Lung microvascular endothelial cell (primary cell): Measurements from ENCODE around the gene TRIM7. TPM values are rescaled to one million over a fixed set of nuclear protein-coding genes. Genes with fewer than 3 reads are reported as not detected.
"Not testable (repeated sequence)": the region's sequence is repeated elsewhere in the genome, so short reads cannot be mapped to it uniquely, and the experiment has no call there.

Experiments used
- DNase-seq, 2 donors: peaks; one replicate each; pipeline versions ENCODE4 v3.0.0 to v3.0.0-alpha.2; 2010; ENCODE audit warnings: low read depth in 2 of 2
- total RNA-seq: library from RNA; depleted of rRNA; stranded (reverse); fragments of >200 nt; gene quantifications from 2 replicates; pipeline ENCODE4 v1.2.1, GENCODE V29; 2014

Gene TRIM7
- total RNA-seq, 1 donor from 2014 or later, result 0.99 TPM

GRCh38 chr5:181193656-181194055 is 11.3 kb downstream of the TRIM7 start:
- no peak for DNase-seq

GRCh38 chr5:181192337-181193046 is 12.5 kb downstream of the TRIM7 start:
- DNase-seq, result no peak

DNA sequence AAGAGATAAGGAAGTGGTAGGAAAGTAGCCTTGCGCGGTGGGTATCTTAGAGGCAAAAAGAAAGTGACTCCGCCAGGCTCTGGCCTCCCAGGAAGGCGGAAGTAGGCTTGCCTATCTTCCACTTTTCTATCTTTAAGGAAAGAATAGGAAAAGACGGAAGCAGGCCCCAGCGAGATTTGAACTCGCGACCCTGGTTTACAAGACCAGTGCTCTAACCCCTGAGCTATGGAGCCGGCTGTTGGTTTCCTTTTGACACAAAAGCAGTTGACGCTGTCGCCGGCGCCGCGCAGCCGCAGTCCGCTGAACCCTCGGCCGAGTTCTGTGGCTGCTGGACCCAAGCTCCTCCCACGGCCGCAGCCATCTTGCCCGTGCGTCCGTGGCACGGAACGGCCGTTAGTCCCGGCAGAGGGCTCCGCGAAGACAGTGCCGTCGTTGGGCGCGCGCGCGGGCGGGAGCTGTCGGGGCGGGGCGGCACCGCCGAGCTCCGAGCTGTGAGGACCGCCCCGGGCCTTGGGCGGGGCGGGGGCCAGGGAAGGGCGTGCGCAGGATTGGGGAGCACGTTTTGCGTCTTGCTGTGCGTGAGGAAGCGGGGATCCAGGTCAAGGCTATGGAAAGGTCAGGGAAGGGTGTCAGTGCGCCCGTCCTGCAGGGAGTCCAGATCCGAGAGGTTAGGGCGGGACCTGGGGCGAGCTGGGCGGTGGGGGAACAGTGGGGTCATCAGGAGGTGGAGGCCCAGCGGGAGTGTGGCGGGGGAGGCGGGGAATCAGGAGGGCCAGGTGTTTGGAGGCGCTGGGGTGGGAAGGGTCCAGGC is 13.3 kb downstream of the TRIM7 start:
- peak; percentile 96 for DNase-seq

GRCh38 chr5:181190711-181191525 is 14.1 kb downstream of the TRIM7 start:
- DNase-seq, result peak; percentile 59 to 67

DNA sequence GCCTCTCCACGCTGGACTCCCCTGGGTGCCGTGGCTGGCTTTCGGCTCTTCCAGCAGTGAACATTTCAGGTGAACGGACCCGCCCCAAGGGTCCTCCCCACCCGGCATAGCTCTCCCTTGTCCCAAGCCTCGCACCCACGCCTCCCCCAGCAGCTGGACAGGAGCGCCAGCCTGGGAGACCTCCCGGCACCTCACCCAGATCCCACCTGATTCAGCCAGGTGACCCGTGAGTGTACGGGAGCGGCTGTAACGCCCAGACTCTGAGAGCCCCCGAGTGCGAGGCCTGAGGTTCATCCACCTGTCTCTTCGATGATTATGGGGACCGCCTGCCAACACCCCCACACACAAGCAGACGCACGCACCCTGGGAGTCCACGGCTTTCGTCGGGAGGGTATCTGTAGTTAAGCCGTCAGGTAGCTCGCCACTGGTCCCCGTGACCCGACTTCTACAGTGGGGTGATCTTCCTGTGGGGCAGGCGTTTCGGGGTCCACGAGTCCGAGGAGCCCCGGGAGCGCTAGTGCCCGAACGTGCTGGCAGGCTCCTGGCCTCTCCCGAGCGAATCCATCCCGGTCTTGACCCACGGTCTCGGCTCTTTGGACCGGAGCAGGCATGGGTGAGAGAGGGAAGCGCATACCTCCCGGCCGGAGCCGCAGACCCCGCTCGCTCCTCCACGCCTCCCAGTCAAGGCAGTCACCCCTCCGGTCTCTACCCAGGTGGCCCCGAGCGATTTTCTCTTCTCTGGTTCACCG is 14.9 kb downstream of the TRIM7 start:
- DNase-seq, result peak; percentile 13 to 18

DNA sequence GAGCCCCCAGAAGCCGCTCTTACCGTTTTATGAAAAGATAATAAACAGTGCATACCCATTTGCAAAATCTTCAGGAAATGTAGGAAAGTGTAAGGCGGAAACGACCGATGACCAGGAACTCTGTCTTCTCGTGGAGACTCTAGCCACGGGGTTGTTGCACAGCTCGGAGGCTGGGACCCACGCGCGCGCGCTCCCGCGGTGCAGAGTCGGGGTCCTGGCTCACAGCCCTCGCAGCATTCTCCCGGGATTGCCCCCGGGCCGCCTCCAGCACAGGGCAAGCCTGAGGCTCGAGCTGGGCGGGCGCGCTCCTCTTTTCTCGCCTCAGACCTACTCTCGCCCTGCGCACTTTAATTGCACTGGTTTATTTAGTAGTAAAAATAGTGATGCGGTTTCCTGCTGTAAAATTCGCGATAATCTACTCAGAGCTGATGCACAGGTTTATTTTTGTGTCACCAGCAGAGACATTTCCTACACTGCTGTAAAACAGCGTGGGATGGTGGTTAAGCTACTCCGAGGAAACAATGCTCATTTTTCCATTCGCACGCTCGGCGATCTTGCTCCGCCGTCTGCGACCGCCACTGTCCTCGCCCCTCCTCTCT is 15.5 kb downstream of the TRIM7 start:
- DNase-seq, result peak; percentile 51 to 65

GRCh38 chr5:181188700-181189362 is 16.2 kb downstream of the TRIM7 start:
- DNase-seq, result peak; percentile 79 to 81

- peak; percentile 79 to 84 for DNase-seq
Observed at GRCh38 chr5:181187500-181188213, 17.3 kb downstream of the TRIM7 start.

DNA sequence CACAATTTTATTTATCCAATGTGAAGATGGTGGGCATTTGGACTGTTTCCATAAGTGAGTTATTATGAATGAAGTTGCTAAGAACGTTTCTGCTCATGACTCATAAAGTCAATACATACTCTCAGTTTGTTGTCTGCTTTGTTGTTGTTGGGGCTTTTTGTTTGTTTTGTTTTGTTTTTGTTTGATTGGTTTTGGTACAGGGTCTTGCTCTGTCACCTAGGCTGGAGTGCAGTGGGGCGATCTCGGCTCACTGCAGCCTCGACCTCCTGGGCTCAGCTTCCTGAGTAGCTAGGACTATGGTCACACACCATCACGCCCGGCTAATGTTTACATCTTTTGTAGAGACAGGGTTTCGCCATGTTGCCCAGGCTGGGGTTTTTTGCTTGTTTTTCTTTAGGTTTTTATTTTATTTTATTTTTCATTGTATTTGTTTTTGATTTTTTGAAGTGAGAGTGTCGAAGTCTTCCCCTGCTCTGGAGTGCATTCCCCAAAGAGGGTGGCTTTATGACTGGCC is 18.0 kb downstream of the TRIM7 start:
- DNase-seq, result no peak

GRCh38 chr5:181186022-181186421 is 19.0 kb downstream of the TRIM7 start:
- no peak for DNase-seq

DNA sequence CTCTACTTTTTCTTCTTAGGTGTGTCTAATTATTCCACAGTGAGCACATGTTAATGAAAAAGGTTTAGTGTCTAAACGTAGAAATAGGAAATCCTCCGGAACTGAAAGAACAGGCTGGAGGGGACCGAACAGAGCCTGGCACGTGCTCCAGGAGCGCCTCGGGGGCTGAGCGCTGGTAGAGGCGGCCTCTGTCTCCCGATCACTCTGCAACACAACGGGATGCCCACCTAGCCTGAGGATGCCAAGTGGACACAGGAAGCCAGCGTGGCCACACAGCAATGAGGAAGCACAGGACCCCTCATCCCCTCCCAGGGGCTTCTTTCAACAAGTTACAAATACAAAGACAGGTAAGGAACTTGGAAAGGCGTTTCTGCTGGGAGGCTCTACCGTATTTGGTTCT is 19.4 kb downstream of the TRIM7 start:
- no peak for DNase-seq

GRCh38 chr5:181184845-181185216 is 20.2 kb downstream of the TRIM7 start:
- no peak for DNase-seq

- DNase-seq, result no peak
Observed at GRCh38 chr5:181182651-181183050, 22.3 kb downstream of the TRIM7 start.

GRCh38 chr5:181181650-181182565 is 23.1 kb downstream of the TRIM7 start:
- DNase-seq, result peak; percentile 79 to 81

DNA sequence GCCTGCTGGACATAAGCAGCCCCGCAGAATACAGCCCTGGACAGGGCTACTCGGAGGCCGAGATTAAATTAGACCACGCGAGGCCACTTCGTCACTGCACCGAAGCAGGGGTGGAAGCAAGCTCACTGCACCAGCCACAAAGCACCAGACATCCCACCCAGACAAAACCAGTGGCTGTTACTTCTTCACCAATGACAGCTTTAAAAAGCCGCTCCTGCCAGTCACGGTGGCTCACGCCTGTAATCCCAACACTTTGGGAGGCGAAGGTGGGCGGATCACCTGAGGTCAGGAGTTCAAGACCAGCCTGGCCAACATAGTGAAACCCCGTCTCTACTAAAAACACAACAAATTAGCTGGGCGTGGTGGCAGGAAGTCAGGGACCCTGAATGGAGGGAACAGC is 27.4 kb downstream of the TRIM7 start:
- not testable (repeated sequence) for DNase-seq

- DNase-seq, result no peak
Observed at GRCh38 chr5:181176254-181176952, 28.6 kb downstream of the TRIM7 start.

DNA sequence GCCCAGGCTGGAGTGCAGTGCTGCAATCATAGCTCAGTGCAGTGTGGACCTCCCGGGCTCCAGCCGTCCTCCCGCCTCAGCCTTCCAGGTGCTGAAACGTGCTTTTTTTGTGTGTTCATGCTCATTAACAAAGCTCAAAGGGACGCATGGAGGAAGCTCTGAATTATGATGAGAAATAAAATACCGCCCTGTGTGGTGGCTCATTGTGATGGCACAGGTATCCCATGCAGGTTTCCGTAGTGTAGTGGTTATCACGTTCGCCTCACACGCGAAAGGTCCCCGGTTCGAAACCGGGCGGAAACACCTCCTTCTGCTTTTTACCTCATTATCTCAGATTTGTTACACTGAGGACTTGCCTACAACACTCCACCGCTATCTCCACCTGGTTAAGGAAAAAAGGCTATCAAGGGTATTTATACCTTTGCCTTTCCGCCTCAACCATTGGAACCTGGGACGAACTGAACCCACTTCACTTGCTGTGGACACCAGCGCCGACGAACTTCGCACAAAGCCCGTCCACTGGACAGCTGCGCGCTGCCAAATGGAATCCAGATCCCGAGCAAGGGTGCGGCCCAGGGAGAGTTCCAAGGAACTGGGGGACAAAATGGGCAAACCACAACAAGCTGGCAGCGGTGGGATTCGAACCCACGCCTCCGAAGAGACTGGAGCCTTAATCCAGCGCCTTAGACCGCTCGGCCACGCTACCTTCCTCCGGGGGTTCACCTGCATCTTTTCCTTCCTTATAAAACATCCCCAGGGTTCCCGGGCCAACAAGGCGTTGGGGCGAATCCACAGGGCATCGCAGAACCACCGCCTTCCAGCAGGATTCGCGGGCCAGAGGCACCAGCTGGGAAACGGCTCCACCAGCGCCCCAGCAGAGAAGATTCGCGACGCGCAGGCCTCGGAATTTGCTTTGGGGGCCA is 31.3 kb downstream of the TRIM7 start:
- peak; percentile 44 to 61 for DNase-seq
